ENCODE results near the gene ELMO1.

DNA sequence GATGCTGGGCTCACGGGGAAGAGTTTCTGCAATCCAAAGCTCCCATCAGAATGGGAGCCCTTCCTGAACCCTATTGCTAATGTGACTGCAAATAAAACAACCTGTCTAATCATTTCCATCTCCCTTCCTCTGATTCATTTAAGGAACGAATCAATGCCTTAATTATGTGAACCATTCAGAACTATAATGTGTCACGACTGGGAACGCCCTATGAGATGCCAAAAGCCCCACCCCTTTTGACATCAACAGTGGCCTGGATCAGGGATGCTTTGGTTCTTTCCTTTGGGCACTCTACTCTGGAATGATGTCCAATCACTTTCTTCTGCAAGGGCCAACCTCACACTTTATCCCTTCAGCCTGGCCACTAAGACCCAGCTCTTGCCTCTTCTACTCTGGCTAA lies 528.9 kb downstream of the ELMO1 start:
- TF ChIP-seq EP300 (IDR thresholded peaks at IDR 0.05) (no peak), POLR2A (IDR thresholded peaks at IDR 0.05) (no peak)
- TF ChIP-seq, protein P1, sequence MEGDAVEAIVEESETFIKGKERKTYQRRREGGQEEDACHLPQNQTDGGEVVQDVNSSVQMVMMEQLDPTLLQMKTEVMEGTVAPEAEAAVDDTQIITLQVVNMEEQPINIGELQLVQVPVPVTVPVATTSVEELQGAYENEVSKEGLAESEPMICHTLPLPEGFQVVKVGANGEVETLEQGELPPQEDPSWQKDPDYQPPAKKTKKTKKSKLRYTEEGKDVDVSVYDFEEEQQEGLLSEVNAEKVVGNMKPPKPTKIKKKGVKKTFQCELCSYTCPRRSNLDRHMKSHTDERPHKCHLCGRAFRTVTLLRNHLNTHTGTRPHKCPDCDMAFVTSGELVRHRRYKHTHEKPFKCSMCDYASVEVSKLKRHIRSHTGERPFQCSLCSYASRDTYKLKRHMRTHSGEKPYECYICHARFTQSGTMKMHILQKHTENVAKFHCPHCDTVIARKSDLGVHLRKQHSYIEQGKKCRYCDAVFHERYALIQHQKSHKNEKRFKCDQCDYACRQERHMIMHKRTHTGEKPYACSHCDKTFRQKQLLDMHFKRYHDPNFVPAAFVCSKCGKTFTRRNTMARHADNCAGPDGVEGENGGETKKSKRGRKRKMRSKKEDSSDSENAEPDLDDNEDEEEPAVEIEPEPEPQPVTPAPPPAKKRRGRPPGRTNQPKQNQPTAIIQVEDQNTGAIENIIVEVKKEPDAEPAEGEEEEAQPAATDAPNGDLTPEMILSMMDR (IDR thresholded peaks at IDR 0.05): no peak

All from ovary (tissue), 3 donors.